GM23338 (cell line): ENCODE results near the gene RNF180.

Experiments used
- EZH2 ChIP-seq: fragments of 200-600 bp; sonication (generic); IDR thresholded peaks from one replicate; pipeline ENCODE4 v1.8.0; 2017; ENCODE audit warnings: antibody characterized with exemption, mild to moderate bottlenecking, low read depth; ENCODE audit not compliant: unreplicated experiment
- EZH2phosphoT487 ChIP-seq: fragments of 200-600 bp; sonication (generic); IDR thresholded peaks from one replicate; pipeline ENCODE4 v1.8.1; 2018; ENCODE audit warnings: antibody characterized with exemption; ENCODE audit not compliant: unreplicated experiment
- JUNB ChIP-seq: IDR thresholded peaks from one replicate; pipeline ENCODE4 v1.6.1; 2016; ENCODE audit warnings: antibody characterized with exemption; ENCODE audit not compliant: unreplicated experiment
- POLR2AphosphoS5 ChIP-seq: IDR thresholded peaks from 2 replicates; pipeline ENCODE4 v1.6.1; 2016; ENCODE audit warnings: antibody characterized with exemption, low read depth
- TF ChIP-seq, protein P1 (sequence below), 2 experiments: fragments of 200-600 bp in 1 of 2; sonication (generic) in 1 of 2; conservative IDR thresholded peaks; 2 replicates each; pipeline versions ENCODE4 v1.5.1 to v1.6.1; 2016 to 2017; ENCODE audit warnings: antibody characterized with exemption in 2 of 2, low read depth in 2 of 2, mild to moderate bottlenecking in 2 of 2, moderate library complexity in 1 of 2
- TF ChIP-seq, protein P2 (sequence below): IDR thresholded peaks from one replicate; pipeline ENCODE4 v1.6.1; 2018; ENCODE audit warnings: antibody characterized with exemption; ENCODE audit not compliant: unreplicated experiment
- TF ChIP-seq, protein P3 (sequence below): IDR thresholded peaks from 2 replicates; pipeline ENCODE4 v1.6.1; 2016; ENCODE audit warnings: antibody characterized with exemption

DNA sequence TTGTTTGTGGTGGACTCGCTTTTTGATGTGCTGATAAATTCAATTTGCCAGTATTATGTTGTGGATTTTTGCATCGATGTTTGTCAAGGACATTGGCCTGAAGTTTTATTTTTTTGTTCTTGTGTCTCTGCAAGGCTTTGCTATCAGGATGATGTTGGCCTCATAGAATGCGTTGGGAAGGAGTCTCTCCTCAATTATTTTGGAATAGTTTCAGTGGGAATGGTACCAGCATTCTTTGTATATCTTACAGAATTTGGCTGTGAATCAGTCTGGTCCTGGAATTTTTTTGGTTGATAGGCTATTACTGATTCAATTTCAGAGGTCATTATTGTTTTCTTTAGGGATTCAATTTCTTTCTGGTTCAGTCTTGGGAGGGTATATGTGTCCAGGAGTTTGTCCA, 198.8 kb downstream of the RNF180 start:
- TF ChIP-seq POLR2AphosphoS5, result no peak
- TF ChIP-seq, protein P1, sequence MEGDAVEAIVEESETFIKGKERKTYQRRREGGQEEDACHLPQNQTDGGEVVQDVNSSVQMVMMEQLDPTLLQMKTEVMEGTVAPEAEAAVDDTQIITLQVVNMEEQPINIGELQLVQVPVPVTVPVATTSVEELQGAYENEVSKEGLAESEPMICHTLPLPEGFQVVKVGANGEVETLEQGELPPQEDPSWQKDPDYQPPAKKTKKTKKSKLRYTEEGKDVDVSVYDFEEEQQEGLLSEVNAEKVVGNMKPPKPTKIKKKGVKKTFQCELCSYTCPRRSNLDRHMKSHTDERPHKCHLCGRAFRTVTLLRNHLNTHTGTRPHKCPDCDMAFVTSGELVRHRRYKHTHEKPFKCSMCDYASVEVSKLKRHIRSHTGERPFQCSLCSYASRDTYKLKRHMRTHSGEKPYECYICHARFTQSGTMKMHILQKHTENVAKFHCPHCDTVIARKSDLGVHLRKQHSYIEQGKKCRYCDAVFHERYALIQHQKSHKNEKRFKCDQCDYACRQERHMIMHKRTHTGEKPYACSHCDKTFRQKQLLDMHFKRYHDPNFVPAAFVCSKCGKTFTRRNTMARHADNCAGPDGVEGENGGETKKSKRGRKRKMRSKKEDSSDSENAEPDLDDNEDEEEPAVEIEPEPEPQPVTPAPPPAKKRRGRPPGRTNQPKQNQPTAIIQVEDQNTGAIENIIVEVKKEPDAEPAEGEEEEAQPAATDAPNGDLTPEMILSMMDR (conservative IDR thresholded peaks at IDR 0.05; ENCODE audit: low read depth in 2 of 2), result no peak
- no peak for TF ChIP-seq EZH2phosphoT487
- TF ChIP-seq, protein P2, sequence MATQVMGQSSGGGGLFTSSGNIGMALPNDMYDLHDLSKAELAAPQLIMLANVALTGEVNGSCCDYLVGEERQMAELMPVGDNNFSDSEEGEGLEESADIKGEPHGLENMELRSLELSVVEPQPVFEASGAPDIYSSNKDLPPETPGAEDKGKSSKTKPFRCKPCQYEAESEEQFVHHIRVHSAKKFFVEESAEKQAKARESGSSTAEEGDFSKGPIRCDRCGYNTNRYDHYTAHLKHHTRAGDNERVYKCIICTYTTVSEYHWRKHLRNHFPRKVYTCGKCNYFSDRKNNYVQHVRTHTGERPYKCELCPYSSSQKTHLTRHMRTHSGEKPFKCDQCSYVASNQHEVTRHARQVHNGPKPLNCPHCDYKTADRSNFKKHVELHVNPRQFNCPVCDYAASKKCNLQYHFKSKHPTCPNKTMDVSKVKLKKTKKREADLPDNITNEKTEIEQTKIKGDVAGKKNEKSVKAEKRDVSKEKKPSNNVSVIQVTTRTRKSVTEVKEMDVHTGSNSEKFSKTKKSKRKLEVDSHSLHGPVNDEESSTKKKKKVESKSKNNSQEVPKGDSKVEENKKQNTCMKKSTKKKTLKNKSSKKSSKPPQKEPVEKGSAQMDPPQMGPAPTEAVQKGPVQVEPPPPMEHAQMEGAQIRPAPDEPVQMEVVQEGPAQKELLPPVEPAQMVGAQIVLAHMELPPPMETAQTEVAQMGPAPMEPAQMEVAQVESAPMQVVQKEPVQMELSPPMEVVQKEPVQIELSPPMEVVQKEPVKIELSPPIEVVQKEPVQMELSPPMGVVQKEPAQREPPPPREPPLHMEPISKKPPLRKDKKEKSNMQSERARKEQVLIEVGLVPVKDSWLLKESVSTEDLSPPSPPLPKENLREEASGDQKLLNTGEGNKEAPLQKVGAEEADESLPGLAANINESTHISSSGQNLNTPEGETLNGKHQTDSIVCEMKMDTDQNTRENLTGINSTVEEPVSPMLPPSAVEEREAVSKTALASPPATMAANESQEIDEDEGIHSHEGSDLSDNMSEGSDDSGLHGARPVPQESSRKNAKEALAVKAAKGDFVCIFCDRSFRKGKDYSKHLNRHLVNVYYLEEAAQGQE, result no peak
- TF ChIP-seq, protein P3, sequence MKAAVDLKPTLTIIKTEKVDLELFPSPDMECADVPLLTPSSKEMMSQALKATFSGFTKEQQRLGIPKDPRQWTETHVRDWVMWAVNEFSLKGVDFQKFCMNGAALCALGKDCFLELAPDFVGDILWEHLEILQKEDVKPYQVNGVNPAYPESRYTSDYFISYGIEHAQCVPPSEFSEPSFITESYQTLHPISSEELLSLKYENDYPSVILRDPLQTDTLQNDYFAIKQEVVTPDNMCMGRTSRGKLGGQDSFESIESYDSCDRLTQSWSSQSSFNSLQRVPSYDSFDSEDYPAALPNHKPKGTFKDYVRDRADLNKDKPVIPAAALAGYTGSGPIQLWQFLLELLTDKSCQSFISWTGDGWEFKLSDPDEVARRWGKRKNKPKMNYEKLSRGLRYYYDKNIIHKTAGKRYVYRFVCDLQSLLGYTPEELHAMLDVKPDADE, result no peak
- no peak for TF ChIP-seq EZH2
- no peak for TF ChIP-seq JUNB
